DMS114 treated with DMSO at 0.1 percent for 48 hours (cell line): ENCODE measurements around the gene PBX1.

ENCODE experiments used
- DNase-seq: peaks from one replicate; lab custom pipeline; 2025; ENCODE audit not compliant: unreplicated experiment; lab: John Stamatoyannopoulos, UW

Gene PBX1

GRCh38 chr1:164846731-164847691 lies 288.0 kb downstream of the PBX1 start:
- no peak for DNase-seq

DNA sequence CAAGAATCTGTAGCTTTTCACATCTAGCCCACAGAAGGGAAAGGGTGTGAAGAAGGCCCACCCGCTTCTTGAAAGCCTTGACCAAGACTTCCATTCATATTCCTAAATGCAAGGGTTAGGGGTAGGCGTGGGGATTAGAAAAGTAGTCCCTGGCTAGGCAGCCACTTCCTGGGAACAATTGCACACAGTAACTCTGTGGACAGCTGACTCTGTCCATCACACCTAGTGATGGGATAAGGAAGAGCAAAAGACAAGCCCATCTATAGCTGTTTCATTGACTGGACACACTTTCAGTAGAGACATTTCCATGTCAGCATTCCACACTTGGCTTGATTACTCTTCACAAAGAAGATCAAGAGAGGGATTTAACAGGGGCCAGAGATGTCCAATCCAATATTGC lies 294.2 kb downstream of the PBX1 start:
- no peak for DNase-seq

DNA sequence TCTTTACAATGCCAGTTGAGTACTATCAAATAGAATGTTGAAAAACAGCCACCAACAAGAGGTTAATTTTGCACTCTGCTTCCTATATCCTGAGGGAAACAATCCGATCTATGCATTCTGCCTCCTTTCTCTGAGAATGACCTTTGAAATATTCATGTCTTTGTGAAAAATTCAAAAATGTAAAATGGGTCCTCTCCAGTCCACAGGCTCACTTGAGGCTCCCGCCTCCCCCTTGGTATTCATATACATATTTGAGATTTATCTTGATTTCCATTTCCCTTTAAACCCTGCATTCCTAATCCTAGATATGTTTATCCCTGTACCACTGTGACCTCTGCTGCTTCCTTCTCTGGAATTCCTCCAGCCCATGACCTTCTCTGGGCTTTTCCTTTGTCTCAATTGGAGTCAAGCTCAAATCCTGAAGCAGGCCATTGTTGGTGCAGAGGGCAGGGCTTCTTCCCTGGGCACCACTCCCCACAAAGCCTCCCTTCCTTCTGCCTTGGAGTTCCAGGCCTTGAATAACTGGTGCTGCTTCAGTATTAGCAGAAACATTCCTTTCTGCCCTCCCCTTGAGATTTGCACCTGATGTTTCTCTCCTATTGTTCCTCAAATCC lies 296.8 kb downstream of the PBX1 start:
- DNase-seq, result no peak

- DNase-seq, result no peak
These were observed 297.4 kb downstream of the PBX1 start for GRCh38 chr1:164856381-164856780.

DNA sequence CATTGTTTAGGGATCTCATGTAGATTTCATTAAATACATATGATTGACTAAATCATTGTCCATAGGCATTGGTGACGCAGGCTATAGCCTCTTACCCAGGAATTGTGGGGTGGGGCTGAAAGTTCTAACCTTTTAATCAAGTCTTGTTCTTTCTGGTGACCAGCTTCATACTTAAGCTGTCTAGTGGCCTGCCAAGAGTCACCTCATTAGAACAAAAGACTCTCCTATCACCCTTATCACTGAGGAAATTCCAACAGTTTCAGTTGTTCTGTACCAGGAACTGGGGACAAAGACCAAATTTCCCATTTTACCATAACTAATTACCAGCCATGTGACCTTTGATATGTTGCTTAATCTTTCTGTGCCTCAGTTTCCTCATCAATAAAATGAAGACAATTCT lies 298.5 kb downstream of the PBX1 start:
- no peak for DNase-seq

DNA sequence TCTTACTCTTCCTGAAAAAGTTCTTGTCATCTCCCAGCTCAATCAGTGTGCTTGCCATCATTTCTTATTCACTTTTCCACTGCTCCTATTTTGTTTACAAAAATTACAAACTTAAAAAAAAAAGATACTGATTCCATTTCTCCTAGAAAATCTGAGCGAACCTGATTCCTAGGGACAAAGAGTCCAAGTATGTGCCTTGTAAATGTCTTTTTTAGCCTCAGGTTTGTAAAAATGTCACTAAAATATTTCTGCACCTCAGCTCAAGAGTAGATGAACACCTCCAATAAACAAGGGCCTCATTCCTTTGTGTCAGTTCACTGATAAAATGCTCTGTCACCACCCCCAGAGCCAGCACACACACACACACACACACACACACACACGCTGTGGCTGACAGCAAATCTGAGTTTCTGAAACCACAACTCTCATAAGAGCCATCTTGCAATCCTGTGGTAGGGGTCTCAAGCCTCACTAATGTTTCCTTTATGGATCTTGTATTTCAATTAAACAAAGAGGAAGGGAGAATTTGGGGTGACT lies 299.2 kb downstream of the PBX1 start:
- no peak for DNase-seq

DNA sequence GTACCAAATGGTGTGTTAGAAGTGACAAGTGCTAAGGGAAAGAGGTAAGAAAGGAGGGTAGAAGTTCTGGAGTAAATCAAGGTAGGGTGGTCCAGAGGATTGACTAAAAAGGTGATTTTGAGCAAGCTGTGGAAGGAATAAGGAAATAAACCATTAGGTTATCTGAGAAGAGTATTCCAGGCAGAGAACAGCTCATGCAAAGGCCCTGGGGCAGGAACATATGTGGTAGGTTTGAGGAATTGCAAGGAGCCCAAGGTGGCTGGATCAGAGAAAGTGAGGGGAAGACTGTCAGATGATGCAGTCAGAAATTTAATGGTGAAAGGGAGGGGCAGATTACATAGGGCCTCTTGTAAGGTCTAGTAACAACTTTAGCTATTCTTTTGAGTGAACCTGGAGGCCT lies 302.6 kb downstream of the PBX1 start:
- no peak for DNase-seq

DNA sequence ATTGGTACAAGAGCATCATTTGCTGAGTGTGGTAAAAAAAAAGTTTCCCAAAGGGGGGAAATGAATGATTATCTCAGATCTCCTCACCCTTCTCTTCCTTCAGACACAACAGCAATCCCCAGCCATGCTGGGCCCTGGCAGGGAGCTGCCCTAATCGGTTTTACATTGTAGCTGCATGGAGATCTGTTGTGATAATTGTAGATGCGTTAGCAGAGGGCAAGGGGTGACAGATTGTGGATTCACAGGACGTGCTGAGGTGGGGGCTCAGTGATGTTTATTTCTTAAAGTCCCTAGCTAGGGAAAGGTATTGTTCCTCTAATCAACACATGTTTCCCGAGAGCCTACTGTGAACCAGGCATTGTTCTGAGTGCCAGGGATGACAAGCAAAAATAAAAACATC lies 304.1 kb downstream of the PBX1 start:
- no peak for DNase-seq

DNA sequence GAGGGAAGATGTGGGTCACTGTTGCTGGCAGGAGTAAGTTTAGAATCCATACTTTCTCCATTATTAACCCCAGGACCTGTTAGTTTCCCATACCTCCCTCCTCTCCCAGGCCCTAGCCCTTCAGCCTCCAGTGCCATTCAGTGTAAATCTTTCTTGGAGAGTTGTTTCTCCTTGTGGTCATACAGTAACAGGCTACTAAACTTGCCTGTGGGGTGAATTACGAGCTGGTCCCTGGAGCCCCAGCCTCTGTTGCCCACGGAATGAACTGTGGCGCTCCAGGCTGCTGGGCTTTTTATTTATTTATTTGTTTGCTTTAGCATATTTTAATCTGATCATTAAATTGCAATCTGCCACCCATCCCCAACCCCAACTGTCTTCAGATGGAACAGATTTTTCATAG lies 305.2 kb downstream of the PBX1 start:
- no peak for DNase-seq

- no peak for DNase-seq
These were observed 306.4 kb downstream of the PBX1 start for GRCh38 chr1:164865385-164865784.

- no peak for DNase-seq
These were observed 308.6 kb downstream of the PBX1 start for GRCh38 chr1:164867590-164867989.

DNA sequence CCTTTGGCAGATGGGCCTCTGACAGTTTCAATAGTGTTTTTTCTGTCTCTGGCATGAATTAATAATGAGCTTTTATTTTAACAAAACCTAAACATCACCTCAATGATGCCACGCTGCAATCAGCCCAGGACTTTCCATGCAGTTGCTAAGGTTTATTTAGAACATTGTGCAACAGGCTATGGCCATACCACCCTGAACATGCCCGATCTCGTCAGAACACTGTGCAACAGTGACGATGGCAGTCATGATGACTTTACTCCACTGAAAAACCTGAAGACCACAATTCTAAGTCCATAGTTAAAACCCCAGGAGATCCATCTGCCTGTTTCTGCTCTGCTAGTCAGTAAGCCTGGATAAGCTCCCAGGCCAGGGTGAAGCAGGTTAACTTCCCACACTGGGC lies 310.0 kb downstream of the PBX1 start:
- no peak for DNase-seq

DNA sequence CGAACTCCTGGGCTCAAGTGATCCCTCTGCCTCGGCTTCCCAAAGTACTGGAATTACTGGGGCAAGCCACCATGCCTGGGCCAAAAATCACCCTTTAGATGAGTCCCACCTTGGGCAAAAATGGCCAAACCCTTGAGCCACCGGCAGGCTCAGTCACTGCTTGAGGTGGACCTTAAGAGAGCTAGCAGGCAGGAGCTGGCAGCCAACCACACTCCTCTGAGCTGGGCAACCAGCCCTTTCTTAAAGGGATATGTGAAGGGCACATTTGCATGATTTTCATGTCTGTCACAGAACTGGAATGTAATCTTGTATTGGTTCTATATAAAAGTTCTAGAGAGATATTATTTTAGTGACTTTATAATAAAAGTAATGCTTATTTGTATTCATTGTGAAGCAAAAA lies 316.5 kb downstream of the PBX1 start:
- DNase-seq, result no peak

DNA sequence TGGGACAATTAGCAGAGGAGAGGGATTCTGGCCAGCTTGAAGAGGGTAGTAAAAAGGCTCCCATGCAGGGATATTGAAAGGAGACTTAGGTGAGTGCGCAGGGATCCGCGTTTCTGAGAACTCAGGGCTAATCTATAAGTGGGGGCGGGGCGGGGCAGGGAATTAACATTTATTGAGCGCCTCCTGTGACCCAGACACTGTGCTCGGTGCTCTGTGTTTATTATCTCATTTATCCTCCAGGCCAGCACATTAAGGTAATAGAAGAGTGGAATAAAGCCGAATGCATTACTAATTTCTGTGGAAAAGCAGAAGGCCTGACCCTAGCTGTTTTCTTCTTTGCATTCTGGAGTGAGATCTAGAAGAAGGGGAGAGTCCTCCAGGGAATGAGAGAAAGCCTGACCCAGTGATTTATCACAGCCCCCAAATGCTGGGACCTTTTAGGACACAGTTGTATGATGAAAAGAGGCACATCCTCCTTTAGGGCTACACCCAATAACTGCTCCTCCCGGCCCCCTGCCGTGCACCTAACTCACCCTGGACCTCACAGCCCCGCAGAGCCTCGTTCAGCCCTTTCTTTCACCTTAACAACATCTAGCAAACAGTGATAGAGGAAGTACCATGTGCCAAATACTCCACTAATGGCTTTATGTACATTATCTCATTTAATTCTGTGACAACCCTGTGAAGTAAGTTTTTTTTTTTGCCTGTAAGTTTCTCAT lies 317.6 kb downstream of the PBX1 start:
- DNase-seq, result no peak

- no peak for DNase-seq
These were observed 321.2 kb downstream of the PBX1 start for GRCh38 chr1:164880199-164880598.

DNA sequence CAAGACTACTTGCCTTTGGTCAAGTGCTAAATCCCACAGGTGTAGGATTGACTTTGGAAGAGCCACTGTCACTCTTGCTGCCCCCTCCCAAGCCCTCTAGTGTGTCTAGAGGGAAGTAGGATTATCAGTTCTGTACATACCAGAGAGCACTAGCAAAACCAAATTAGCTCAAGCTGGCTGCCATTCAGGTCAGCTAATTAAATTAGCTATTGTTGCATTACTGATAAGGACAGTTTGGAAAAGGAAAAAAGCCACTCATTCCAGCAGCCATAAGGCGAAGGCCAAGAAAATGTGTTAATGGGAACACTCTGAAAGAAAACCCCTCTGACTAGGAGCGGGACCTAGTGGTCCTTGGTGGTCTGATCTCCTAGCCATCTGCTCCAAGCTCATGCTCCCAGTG lies 321.7 kb downstream of the PBX1 start:
- DNase-seq, result no peak

DNA sequence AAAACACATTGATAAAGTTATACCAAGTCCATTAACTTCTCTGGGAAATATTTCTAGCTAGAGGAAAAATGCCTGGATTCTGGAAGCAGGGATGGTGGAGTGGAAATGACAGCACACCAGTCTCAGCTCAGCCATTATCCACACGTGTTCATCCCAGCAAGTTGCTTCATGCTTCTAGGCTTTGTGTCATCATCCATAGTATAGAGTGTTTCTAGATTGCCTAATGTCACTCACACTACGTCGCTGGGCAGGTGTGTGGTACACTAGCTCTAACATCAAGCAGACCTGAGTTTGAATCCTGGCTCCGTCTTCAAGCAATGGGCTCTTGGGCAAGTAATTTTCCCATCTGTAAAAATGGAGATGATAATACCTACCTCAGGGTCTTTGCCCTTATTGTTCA lies 326.3 kb downstream of the PBX1 start:
- no peak for DNase-seq

DNA sequence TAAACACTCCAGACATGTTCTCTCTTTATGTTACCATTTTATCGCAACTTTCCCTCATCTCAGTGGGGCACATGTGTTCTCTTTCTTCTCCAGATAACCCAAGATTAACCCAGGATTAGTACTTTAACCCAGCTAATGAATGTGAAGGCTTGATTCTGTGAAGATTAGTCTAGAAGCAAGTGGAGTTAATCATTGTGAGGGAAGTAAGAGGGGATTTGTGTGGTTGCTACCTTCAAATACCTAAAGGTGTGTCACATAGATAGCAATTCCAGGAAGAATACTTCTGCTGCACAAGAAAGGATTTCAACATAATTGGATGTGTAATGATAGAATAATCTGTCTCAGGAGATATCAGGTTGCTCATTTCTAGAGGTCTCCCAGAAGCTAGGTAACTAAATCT lies 327.1 kb downstream of the PBX1 start:
- DNase-seq, result no peak

DNA sequence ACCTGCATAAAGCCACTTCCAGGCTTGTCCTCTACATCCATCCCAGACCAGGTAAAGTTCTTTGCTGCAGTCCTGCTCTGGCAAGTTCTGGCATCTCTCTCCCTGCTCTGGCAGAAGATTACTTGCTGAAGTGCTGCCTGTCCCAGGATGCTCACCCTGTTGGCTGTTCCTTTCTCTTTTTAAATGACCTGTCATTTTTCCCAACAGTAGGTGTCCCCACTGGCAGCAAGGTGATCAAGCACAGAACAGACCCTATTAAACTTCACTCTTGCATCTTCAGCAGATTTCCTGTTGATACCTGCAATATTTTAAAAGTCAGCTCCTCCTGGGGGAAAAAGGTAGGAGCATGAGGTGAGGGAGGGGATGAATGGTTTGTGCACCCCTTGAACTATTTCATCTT lies 332.6 kb downstream of the PBX1 start:
- no peak for DNase-seq

GRCh38 chr1:164895026-164895912 lies 336.3 kb downstream of the PBX1 start:
- no peak for DNase-seq

- DNase-seq, result no peak
These were observed 342.0 kb downstream of the PBX1 start for GRCh38 chr1:164901031-164901430.
